HG03045 (cell line): Measurements from ENCODE around the gene AK9.
A peak's percentile ranks its signal among the peaks of the same experiment; 100 is the strongest.
"Not testable (repeated sequence)": the region's sequence is repeated elsewhere in the genome, so short reads cannot be mapped to it uniquely, and the experiment has no call there.

ENCODE experiments used
- ATAC-seq: cut with Tn5 transposase; IDR thresholded peaks from one replicate; pipeline ENCODE4 v1.9.1; 2021; ENCODE audit warnings: mild to moderate bottlenecking, moderate library complexity; ENCODE audit not compliant: unreplicated experiment

AK9 gene

GRCh38 chr6:109461733-109462526 is 229.1 kb downstream of the AK9 start:
- no peak for ATAC-seq

GRCh38 chr6:109461205-109461604 is 229.8 kb downstream of the AK9 start:
- ATAC-seq, result not testable (repeated sequence)

GRCh38 chr6:109460161-109460829 is 230.7 kb downstream of the AK9 start:
- ATAC-seq, result no peak

- ATAC-seq, result no peak
These were observed 232.0 kb downstream of the AK9 start for GRCh38 chr6:109458774-109459531.

- ATAC-seq, result no peak
These were observed 233.4 kb downstream of the AK9 start for GRCh38 chr6:109457562-109457996.

- ATAC-seq, result no peak
These were observed 234.1 kb downstream of the AK9 start for GRCh38 chr6:109456710-109457561.

- ATAC-seq, result peak; percentile 13
These were observed 234.9 kb downstream of the AK9 start for GRCh38 chr6:109456111-109456583.

- ATAC-seq, result peak; percentile 73
These were observed 235.4 kb downstream of the AK9 start, which contains the start of gene MICAL1 for GRCh38 chr6:109455437-109456110. MICAL1 (minus strand) TSS chr6:109455772; CDS start chr6:109454196, 1,576 bp downstream.

- peak; percentile 30 for ATAC-seq
These were observed 236.2 kb downstream of the AK9 start for GRCh38 chr6:109454496-109455436.

GRCh38 chr6:109453594-109454495 is 237.2 kb downstream of the AK9 start:
- ATAC-seq, result no peak

- ATAC-seq, result no peak
These were observed 237.8 kb downstream of the AK9 start for GRCh38 chr6:109453156-109453555.

- ATAC-seq, result no peak
These were observed 238.8 kb downstream of the AK9 start for GRCh38 chr6:109452181-109452580.

- ATAC-seq, result no peak
These were observed 239.6 kb downstream of the AK9 start for GRCh38 chr6:109451376-109451775.

- no peak for ATAC-seq
These were observed 240.2 kb downstream of the AK9 start for GRCh38 chr6:109450801-109451200.

GRCh38 chr6:109449795-109450673 is 241.0 kb downstream of the AK9 start:
- no peak for ATAC-seq

- no peak for ATAC-seq
These were observed 241.8 kb downstream of the AK9 start for GRCh38 chr6:109449064-109449794.
